K562 (cell line): ENCODE measurements around the gene CLDN25. TPM values are rescaled to one million over a fixed set of nuclear protein-coding genes. Genes with fewer than 3 reads are reported as not detected.

Experiments
- ARID1B ChIP-seq: fragments of 450-650 bp; IDR thresholded peaks from 2 replicates; pipeline ENCODE4 v1.6.1; 2016; ENCODE audit warnings: antibody characterized with exemption, mild to moderate bottlenecking, inconsistent platforms
- CBX3 ChIP-seq, 2 experiments: IDR thresholded peaks; 1 replicate in 1 of 2; 2 replicates in 1 of 2; pipeline ENCODE4 v1.6.1; 2012; ENCODE audit warnings: inconsistent platforms in 2 of 2, low read length in 2 of 2, borderline replicate concordance in 1 of 2, control low read depth in 1 of 2
- GTF2E2 ChIP-seq: fragments of 200-800 bp; sonication (Bioruptor generic); IDR thresholded peaks from 2 replicates; pipeline ENCODE4 v1.6.1; 2016; ENCODE audit warnings: missing genetic modification characterization, missing compliant biosample characterization
- HOXB6 ChIP-seq: fragments of 250-450 bp; sonication (Bioruptor Pico); IDR thresholded peaks from 2 replicates; pipeline ENCODE4 v1.5.1; 2022; ENCODE audit warnings: mild to moderate bottlenecking, borderline replicate concordance
- MTF1 ChIP-seq: fragments of 250-450 bp; sonication (Bioruptor Pico); IDR thresholded peaks from 2 replicates; pipeline ENCODE4 v1.9.0; 2021; ENCODE audit warnings: moderate library complexity, mild to moderate bottlenecking, inconsistent platforms, borderline replicate concordance
- MXI1 ChIP-seq: IDR thresholded peaks from 2 replicates; pipeline ENCODE4 v1.6.1; 2011; ENCODE audit warnings: low read depth, mild to moderate bottlenecking, improper control_type of control experiment, low read length
- NCOA4 ChIP-seq: fragments of 450-650 bp; IDR thresholded peaks from 2 replicates; pipeline ENCODE4 v1.6.1; 2018; ENCODE audit warnings: mild to moderate bottlenecking; ENCODE audit not compliant: partially characterized antibody
- PCBP2 ChIP-seq: fragments of 200-400 bp; formaldehyde crosslinking; IDR thresholded peaks from 2 replicates; pipeline ENCODE4 v1.6.1; 2018; ENCODE audit warnings: low read length, low read depth, mild to moderate bottlenecking, moderate library complexity; ENCODE audit not compliant: poor library complexity, severe bottlenecking
- POLR2H ChIP-seq: IDR thresholded peaks from 2 replicates; pipeline ENCODE4 v1.6.1; 2016; ENCODE audit warnings: missing genetic modification characterization, low read depth, mild to moderate bottlenecking, control low read depth, missing compliant biosample characterization, moderate library complexity
- SAP30 ChIP-seq: fragments of 200-600 bp; sonication (generic); IDR thresholded peaks from 2 replicates; pipeline ENCODE4 v1.6.1; 2012; ENCODE audit warnings: borderline replicate concordance, low read depth, mild to moderate bottlenecking, moderate library complexity, low read length, control low read depth, inconsistent platforms; ENCODE audit not compliant: insufficient read depth, poor library complexity, severe bottlenecking
- TCFL5 ChIP-seq: fragments of 250-450 bp; sonication (Bioruptor Pico); conservative IDR thresholded peaks from 2 replicates; pipeline ENCODE4 v1.6.1; 2021; ENCODE audit warnings: mild to moderate bottlenecking, moderate library complexity, matching md5 sums
- ZKSCAN3 ChIP-seq: fragments of 250-450 bp; sonication (Bioruptor Pico); IDR thresholded peaks from 2 replicates; pipeline ENCODE4 v1.4.0; 2020
- ZNF165 ChIP-seq: fragments of 250-450 bp; sonication (Bioruptor Pico); IDR thresholded peaks from 2 replicates; pipeline ENCODE4 v1.4.0; 2020; ENCODE audit warnings: borderline replicate concordance
- ZNF561 ChIP-seq: fragments of 450-650 bp; formaldehyde crosslinking; conservative IDR thresholded peaks from 2 replicates; pipeline ENCODE4 v1.4.0; 2020; ENCODE audit warnings: mild to moderate bottlenecking, moderate library complexity
- ZNF695 ChIP-seq: fragments of 450-650 bp; formaldehyde crosslinking; IDR thresholded peaks from 2 replicates; pipeline ENCODE4 v1.4.0; 2020; ENCODE audit warnings: mild to moderate bottlenecking, moderate library complexity
- ZNF707 ChIP-seq: fragments of 250-450 bp; sonication (Bioruptor Pico); conservative IDR thresholded peaks from 2 replicates; pipeline ENCODE4 v1.8.0; 2022; ENCODE audit warnings: inconsistent platforms, mild to moderate bottlenecking, moderate library complexity
- polyA plus RNA-seq, 8 experiments: library from polyadenylated mRNA; depleted of rRNA in 4 of 8; stranded (reverse) in 5 of 8; unstranded in 3 of 8; fragments of >200 nt; fragmentation: Nextera tagmentation in 2 of 8; fragmentation: Illumina TruSeq in 1 of 8; extraction: Ambion mirVana in 2 of 8; extraction: Trizol in 1 of 8; gene quantifications; 2 replicates each; pipeline versions ENCODE4 v1.2.1 to v1.2.3, GENCODE V29; 2011 to 2014; ENCODE audit warnings: inconsistent platforms in 1 of 8, missing spikeins in 1 of 8
- total RNA-seq, 7 experiments: library from RNA; depleted of rRNA in 6 of 7; stranded (reverse); fragments of >200 nt in 6 of 7; fragmentation: Illumina TruSeq in 2 of 7; extraction: Trizol in 2 of 7; gene quantifications; 2 replicates each; pipeline versions ENCODE4 v1.2.1 to v1.2.3, GENCODE V29; 2011 to 2021; ENCODE audit warnings: low replicate concordance in 1 of 7
- TF ChIP-seq, protein P1 (sequence below): IDR thresholded peaks from 2 replicates; pipeline ENCODE4 v1.6.1; 2016; ENCODE audit warnings: missing genetic modification characterization, missing compliant biosample characterization
- TF ChIP-seq, protein P2 (sequence below): fragments of 450-650 bp; formaldehyde crosslinking; conservative IDR thresholded peaks from 2 replicates; pipeline ENCODE4 v1.4.0; 2022; ENCODE audit warnings: mild to moderate bottlenecking, missing genetic modification characterization
- TF ChIP-seq, protein P3 (sequence below), 2 experiments: fragments of 200-800 bp in 1 of 2; sonication (Bioruptor generic) in 1 of 2; sonication (generic) in 1 of 2; formaldehyde crosslinking in 1 of 2; IDR thresholded peaks in 1 of 2; conservative IDR thresholded peaks in 1 of 2; 2 replicates each; pipeline versions ENCODE4 v1.5.0 to v1.6.1; 2016 to 2020; ENCODE audit warnings: missing compliant biosample characterization in 1 of 2, missing genetic modification characterization in 1 of 2, missing genetic modification reagents in 1 of 2
- TF ChIP-seq, protein P4 (sequence below): sonication (generic); formaldehyde crosslinking; IDR thresholded peaks from 2 replicates; pipeline ENCODE4 v1.8.1; 2022; ENCODE audit warnings: missing genetic modification reagents

CLDN25 gene
- total and polyA plus RNA-seq, 9 of the 15 experiments (the other 6 are each of a cell fraction or from before 2014, with no cell fraction given) = not detected

DNA sequence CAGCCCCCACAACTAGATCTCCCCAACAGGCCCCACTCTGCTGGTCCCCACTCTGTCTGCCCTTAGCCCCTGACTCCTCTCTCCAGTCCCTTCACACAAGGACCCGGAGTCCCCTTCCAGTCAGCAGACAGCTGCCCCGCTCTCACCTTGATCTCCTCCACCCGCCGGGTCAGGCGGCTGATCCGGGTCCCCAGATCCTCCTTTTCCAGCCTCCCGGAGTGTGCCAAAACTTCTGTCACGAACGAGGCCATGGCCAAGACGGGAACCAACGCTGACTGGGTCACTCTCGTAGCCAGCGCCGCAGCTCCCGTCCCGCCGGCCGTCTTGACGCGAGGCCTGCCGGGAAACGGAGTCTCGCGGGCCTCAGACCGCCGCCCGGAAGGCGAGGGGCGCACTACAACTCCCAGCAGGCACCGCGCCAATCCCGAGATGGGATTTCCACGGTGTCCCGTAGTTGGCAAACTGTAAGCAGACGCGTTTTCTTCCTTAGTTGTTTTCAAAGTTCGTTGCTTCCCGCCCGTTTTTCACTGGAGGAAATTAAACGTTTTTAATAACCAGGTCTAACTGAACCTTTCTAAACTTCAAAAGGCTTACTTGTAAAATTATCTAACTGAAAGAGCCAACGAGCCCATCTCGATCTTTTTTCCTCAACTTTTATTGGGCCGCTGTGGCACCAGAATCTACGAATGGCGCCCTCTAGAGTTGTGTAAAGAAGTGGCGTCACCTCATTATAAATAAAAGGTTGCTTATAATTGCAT, 6.0 kb upstream of the CLDN25 start, which contains the start of gene ZW10 (continued):
- TF ChIP-seq, protein P1, sequence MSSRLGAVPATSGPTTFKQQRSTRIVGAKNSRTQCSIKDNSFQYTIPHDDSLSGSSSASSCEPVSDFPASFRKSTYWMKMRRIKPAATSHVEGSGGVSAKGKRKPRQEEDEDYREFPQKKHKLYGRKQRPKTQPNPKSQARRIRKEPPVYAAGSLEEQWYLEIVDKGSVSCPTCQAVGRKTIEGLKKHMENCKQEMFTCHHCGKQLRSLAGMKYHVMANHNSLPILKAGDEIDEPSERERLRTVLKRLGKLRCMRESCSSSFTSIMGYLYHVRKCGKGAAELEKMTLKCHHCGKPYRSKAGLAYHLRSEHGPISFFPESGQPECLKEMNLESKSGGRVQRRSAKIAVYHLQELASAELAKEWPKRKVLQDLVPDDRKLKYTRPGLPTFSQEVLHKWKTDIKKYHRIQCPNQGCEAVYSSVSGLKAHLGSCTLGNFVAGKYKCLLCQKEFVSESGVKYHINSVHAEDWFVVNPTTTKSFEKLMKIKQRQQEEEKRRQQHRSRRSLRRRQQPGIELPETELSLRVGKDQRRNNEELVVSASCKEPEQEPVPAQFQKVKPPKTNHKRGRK (tag) = no peak
- TF ChIP-seq HOXB6 (no peak), SAP30 (peak; percentile 67), TCFL5 (CRISPR knock-in tag) (no peak), POLR2H (tag) (peak; percentile 64), CBX3 (IDR thresholded peaks at IDR 0.05; ENCODE audit: borderline replicate concordance in 1 of 2, low read length in 2 of 2) (peak in 1 of 2 experiments; percentile 41; a peak in 2 of 3 replicates), GTF2E2 (tag) (0 out of 2 replicates have a peak, but pooled peaks have one; percentile 67), ZNF165 (CRISPR knock-in tag) (no peak), MXI1 (no peak), MTF1 (CRISPR knock-in tag) (no peak), PCBP2 (no peak), ARID1B (no peak), ZNF561 (CRISPR knock-in tag) (no peak), ZKSCAN3 (CRISPR knock-in tag) (no peak), NCOA4 (no peak), ZNF695 (CRISPR knock-in tag) (no peak), ZNF707 (CRISPR knock-in tag) (no peak)
- TF ChIP-seq, protein P2, sequence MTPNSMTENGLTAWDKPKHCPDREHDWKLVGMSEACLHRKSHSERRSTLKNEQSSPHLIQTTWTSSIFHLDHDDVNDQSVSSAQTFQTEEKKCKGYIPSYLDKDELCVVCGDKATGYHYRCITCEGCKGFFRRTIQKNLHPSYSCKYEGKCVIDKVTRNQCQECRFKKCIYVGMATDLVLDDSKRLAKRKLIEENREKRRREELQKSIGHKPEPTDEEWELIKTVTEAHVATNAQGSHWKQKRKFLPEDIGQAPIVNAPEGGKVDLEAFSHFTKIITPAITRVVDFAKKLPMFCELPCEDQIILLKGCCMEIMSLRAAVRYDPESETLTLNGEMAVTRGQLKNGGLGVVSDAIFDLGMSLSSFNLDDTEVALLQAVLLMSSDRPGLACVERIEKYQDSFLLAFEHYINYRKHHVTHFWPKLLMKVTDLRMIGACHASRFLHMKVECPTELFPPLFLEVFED = peak; percentile 66; the same call in 1 of the 2 replicates
- TF ChIP-seq, protein P3, sequence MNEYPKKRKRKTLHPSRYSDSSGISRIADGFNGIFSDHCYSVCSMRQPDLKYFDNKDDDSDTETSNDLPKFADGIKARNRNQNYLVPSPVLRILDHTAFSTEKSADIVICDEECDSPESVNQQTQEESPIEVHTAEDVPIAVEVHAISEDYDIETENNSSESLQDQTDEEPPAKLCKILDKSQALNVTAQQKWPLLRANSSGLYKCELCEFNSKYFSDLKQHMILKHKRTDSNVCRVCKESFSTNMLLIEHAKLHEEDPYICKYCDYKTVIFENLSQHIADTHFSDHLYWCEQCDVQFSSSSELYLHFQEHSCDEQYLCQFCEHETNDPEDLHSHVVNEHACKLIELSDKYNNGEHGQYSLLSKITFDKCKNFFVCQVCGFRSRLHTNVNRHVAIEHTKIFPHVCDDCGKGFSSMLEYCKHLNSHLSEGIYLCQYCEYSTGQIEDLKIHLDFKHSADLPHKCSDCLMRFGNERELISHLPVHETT (CRISPR knock-in tag; conservative IDR thresholded peaks at IDR 0.05 in 1 of 2, IDR thresholded peaks at IDR 0.05 in 1 of 2) = 0 out of 4 replicates have a peak, but pooled peaks of 1 of the 2 experiments have one; percentile 59
- TF ChIP-seq, protein P4, sequence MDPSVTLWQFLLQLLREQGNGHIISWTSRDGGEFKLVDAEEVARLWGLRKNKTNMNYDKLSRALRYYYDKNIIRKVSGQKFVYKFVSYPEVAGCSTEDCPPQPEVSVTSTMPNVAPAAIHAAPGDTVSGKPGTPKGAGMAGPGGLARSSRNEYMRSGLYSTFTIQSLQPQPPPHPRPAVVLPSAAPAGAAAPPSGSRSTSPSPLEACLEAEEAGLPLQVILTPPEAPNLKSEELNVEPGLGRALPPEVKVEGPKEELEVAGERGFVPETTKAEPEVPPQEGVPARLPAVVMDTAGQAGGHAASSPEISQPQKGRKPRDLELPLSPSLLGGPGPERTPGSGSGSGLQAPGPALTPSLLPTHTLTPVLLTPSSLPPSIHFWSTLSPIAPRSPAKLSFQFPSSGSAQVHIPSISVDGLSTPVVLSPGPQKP (CRISPR knock-in tag) = no peak
